CD4-positive, alpha-beta T cell treated with Interleukin-4 for 1 hour (primary cell): Measurements from ENCODE around the gene SYCE3.

Source experiments
- DNase-seq, 2 donors: peaks; one replicate each; pipeline ENCODE4 v3.0.0-alpha.2; 2020 to 2022

SYCE3 gene

DNA sequence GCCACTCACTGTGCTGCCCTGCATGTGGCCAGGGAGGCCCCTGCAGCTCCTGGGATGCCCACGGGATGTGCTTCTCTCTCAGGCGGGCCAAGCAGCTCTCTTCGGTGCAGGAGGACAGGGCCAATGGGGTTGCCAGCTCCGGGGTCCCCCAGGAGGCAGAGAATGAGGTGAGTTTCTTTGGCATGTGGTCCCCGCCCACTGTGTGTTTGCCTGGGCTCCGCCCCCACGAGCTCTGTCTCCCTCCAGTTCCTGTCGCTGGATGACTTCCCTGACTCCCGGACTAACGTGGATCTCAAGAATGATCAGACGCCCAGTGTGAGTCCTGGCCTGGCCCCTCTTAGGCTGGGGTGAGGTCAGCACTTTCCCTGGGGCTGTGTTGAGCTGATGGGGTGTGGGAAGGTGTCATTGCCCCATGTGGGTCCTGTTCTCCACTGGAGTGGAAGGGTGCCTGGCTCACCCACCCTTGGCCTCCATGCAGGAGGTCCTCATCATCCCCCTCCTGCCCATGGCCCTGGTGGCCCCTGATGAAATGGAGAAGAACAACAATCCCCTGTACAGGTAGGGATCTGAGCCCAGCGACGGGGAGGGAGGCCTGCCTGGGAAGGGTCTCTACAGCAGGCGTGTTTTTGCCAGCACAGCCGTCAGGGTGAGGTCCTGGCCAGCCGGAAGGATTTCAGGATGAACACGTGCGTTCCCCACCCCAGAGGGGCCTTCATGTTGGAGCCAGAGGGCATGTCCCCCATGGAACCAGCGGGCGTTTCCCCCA is 45.0 kb downstream of the SYCE3 start:
- no peak for DNase-seq

DNA sequence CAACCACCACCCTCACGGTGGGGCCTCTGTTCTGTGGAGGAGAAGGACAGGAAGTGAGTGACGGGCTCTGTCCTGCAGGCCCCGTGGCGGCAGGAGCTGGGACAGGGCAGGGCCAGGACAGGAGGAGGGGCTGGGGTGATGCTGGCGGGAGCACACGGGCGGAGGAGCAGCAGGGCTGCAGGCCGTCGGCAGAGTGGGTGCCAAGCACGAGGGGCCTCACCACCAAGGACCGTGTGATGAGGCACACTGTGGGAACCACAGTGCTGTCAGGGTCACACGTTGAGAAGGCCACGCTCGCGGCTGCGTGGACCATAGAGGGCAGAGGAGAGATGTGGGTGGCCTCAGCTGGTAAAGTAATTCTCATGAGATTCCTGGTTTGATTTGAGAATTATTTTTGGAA is 45.8 kb downstream of the SYCE3 start:
- no peak for DNase-seq

DNA sequence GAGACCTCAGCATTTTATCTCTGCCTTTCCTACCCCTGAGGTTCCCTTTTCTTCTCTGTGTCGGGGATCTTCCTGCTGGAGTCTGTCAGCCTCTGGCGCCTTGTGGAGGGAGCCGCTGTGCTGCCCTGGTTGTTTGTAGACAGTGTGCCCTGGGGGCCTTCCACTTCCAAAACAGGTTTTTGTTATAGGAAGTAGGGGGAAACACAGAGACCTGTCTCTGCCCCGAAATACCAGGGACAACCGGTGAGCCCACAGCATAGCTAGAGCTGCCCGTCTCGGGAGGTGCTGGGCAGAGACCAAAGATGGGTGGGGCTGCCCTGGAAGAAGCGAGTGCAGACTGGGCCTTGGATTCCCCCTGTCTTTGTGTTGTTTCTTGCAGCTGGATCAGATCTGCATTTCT is 46.7 kb downstream of the SYCE3 start:
- DNase-seq: no peak

DNA sequence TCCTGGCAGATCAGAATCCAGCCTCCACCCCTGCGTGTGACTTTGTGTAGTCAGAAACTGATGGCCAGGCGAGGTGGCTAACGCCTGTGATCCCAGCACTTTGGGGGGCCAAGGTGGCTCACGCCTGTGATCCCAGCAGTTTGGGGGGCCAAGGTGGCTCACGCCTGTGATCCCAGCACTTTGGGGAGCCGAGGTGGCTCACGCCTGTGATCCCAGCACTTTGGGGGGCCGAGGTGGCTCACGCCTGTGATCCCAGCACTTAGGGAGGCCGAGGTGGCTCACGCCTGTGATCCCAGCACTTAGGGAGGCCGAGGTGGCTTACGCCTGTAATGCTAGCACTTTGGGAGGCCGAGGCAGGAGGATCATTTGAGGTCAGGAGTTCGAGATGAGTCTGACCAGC is 49.5 kb downstream of the SYCE3 start:
- DNase-seq: no peak

DNA sequence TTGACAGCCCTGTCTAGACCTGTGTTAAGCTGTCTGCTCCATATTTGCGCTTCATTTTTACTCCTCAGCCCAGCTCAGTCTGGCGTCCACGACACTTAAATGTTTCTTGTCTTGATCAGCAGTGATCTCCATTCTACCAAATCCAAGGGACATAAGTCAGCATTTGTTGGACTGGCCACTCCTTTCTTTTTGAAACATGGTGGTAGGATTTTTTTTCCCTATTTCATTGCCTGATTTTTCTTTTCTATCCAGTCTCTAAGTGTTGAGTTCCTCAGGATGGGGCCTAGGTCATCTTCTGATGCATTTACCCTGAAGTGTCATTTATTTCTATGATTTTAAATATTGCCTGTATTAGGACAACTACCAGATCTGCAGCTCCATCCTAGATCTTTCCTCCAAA is 53.8 kb downstream of the SYCE3 start:
- no peak for DNase-seq

DNA sequence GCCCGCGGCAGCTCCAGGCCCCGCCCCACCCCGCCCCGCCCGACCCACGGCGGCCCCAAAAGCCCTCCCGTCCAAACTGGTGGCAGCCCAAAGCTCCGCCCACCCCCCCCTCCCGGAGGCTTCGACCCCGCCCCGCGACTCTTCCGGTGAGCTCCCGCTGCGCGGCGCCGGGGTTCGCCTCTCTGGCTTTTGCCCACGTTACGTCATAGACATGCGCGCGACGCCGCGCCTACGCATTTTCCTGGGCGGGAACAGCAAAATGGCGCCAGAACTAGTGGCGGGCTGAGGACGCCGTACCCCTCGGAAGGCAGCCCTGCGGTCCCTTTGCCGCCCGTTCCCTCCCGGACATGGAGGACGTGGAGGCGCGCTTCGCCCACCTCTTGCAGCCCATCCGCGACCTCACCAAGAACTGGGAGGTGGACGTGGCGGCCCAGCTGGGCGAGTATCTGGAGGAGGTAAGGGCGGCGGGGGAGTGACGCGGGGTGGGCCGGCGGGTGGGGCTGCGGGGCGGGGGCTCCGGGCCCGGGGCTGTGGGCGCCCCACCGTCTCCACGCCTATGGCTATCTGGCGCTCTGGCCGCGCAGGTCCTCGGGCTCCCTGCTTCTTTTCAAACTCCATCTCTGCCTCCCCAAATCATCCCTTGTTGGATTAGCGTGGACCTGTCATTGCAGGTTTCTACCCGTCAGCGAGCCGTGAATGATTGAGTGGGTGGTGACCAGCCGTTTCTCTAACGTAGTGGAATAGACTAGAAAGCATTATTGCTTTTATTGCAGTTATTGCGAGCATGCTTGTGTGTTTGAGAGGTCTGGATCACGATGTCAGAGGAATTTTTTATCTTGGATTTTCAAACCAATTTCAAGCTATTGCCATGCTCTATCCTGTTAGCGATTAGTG is 54.5 kb downstream of the SYCE3 start, which contains the start of gene NCAPH2:
TSS of gene NCAPH2 (plus strand) at position 234 of the 894 bp plus-strand sequence. CDS start at position 348, 114 bp downstream.
- DNase-seq: peak; percentile 97

DNA sequence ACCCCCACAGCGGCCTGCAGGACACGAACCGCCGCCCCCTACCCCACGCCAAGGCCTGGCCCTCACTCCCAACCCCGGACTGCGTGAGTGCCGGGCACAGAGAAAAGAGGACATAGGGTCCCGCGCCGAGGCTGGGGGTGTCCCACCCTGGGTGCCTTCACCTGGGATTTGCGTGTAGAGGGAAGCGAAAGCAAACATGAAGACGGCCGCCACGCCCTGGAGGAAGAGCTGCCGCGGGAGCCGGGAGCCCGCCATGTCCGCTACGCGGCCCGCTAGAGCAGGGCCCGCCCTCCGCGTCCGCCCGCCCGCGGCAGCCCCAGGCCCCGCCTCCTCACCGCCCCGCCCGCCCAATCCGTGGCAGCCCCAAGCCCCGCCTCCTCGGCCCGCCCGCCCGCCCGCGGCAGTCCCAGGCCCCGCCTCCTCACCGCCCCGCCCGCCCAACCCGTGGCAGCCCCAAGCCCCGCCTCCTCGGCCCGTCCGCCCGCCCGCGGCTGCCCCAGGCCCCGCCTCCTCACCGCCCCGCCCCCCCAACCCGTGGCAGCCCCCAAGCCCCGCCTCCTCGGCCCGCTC is 55.2 kb downstream of the SYCE3 start, which contains the start of gene LMF2:
TSS of gene LMF2 (minus strand) at position 282 of the 570 bp plus-strand sequence. CDS start at position 255, 27 bp downstream.
- DNase-seq: peak; percentile 93 to 94

DNA sequence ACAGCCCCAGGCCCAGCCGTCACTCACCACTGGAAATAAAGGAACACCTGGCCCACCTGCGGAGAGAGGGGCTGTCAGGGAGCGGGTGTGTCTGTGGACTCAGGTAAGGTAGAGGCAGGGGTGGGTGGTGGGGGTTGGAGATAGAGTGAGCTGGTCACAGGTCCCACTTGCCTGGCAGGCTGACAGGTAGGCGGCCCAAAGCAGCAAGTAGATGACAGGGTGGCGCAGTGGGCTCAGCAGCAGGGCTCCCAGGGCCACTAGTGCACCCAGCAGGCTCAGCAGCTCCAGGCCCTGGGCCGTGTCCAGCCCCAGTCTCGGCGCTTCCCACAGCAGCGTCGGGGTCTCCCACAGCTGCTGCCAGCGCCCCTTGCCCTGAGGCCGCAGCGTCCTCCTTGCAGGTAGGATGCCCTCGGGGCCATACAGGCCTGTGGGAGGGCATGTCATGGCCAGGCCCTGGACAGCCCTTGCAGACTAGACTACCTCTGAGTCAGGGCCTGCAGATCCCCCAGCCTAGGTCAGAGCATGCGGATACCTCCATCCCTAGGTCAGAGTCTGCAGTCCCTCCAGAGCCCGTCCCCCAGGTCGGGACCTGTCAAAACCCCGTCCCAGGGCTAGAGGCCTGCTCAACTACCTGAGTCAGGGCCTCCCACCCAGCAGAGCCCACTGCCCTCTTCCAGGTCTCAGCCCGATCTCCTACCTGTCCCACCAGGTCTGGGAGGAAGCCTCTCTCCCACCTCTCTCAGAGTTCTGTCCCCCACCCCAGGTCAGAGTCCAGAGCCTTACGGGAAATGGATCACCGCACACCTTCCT is 55.9 kb downstream of the SYCE3 start:
- DNase-seq: no peak

DNA sequence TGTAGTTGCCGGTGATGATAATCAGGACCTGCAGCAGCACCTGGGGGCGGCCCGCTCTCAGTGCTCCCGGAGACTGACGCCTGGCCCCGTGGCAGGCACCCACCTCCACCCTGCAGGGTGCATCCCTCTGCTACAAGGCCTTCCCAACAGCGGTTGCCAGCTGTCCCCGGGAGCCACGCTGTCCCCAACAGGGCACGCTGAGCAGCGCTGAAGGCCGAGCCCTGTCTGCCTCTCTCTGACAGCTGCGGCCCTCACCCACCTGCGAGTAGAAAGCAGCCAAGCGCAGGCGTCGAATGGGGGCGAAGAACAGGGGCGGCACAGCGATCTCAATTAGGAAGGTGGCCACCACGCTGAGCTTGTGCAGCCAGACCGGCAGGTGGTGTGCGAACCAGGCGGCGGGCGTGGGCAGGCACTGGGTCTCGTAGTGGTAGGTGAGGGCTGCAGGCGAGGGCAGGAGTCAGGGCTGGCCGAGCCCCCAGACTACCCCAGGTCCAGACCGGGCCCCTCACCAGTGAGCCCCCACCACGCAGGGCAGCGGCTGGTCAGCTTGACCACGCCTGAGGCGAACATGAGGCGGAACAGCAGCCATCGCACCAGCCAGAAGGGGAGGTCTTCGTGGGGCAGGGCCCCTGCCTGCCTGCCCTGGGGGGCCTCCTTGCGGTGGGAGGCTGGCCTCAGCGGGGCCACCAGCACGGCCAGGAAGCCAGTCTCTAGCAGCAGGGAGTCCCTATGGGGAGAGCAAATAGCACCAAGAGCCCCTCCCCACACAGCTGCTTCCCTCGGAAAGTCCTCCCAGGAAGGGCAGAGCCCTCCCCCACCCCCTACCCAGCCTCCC is 56.7 kb downstream of the SYCE3 start:
- DNase-seq: no peak

DNA sequence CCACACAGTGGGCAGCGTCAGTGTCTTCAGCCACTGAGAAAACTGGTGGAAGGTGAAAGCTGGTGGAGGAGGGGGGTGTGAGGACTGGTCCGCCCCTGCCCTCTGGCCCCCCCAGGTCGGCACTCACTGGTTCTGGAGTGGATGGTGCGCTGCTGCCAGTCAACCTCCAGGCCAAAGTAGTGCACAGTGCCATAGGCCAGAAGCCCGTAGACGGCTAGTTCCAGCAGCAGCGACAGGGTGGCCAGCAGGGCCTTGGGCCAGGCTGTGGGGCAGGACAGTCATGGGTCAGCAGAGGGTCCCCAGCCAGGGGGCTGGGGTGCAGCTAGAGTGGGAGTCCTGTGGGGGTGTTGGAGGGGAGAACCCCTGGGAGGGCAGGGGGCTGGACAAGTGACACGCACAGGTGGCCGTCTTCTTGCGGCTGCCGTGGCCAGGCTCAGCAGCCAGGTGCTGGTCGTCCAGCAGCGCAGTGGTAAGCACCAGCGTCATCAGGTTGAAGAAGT is 57.4 kb downstream of the SYCE3 start:
- no peak for DNase-seq

DNA sequence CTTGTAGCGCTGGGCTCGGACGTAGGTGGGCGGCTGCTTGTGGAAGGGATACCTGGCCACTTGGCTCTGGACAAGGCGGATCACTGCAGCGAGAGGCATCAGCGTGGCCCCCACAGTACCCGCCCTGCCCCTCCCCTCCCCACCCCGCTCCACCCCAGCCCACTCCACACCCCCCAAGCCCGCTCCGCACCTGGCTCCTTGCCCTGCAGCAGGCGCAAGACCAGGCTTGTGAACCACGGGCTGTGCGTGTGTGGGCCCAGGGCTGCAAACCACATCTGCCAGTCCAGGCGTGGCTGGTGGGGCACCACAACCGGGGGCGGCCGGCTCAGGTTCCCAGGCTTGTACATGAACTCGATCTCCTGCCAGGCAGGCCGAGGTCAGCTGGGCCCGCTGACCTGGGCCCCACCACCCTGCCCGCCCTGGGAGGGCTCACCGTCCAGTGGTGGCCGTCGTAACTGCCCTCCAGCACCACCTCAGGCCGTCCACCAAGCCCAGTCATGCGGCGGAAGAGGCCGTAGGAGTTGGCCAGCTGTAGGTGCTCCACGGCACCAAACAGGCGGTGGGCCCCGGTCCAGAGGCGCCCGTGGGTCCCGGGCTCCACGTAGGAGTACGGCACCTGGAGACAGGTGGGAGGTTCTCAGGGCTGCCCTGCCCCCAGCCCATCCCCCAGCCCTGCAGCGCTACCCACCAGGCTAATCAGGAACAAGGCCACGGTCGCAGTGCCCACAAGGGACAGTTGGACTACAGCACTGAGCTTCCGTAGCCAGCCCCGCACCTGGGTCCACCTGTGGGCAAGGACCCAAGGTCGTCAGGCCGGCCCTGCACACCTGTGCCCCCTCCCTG is 58.1 kb downstream of the SYCE3 start:
- no peak for DNase-seq

DNA sequence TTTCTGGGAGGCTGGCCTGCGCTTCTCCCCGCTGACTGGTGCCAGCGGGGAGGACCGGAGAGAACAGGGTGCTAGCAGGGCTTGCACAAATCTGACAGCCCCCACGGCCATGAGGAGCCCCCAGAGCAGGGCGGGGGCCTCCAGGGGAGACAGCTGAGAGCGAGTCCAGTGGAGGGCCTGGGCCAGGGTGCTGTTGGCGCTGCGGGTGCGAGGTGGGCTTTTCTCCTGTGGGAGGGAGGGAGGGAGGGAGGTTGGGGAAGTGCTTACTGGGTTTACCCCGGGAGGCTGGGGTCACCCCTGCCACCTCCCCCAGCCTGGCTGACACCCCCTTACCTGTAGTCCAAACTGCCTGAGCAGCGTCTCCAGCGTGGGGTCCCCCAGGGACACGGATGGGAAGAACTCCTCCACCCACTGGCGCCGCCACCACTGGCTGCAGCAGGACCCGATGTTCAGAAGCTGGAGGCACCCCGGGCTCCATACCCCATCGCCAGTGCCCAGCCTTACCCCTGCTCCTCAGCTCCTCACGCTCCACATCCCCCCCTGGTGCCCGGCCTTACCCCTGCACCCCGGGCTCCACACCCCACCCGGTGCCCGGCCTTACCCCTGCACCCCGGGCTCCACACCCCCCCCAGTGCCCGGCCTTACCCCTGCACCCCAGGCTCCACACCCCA is 59.1 kb downstream of the SYCE3 start:
- DNase-seq: no peak

DNA sequence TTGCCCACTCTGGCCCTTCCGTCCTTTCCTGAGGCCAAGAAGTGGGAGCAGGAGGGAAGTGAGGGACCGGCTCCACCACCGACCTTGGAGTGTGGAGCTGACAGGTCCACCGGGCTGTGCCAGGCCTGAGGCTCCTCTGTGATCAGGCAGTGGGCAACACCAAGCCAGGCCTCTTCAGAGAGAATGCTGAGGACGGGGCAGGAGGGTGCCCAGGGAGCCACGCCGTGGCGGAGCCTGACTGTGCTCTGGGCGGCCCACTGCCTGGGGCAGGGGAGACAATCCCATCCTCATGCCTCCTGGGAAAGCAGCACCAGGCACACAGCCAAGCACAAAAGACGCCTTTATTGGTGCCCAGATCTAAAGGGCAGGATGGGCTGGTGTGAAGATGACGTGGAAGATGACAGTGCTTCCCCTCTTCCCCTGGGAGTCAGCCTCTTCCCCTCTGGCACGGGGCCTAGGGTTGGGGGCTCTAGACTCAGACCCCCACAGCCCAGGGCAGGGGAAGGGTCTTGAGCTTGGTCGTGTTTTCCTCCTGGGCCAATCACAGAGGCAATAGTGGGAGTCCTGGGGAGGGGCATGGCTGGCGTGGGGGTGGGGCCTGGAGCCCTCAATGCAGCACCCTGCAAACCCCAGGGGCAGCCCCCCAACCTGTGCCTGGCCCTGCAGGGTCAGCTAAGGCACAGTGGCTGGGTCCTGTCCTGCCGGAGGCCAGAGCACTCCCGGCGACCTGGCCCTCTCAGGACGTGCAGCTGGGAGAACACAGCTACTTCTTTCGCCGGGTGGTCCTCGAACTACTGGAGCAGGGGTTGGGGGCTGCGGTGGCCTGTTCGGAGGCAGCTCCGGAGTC is 59.9 kb downstream of the SYCE3 start:
- DNase-seq: no peak

DNA sequence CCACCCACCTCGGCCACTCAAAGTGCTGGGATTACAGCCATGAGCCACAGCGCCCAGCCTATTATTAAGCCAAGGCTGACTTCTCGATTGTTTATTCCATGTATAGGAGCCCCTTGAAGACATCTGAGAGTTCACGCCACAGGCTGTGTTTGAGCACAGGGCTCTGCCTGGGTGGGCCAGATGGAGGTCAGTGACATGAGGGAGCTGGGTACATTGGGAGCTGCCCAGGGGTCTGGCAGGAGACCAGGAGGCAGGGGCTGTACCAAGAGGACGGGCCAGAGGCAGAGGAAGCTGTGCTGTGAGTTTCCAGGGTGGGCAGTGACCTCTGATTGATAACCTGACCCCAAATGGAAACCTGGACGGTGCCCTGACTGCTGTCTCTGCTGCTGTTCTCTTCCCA is 60.6 kb downstream of the SYCE3 start:
- no peak for DNase-seq
